Neuronal stem cell (in vitro differentiated cells): Measurements from ENCODE around the gene KIF25.

Experiments
- DNase-seq: peaks from one replicate; pipeline ENCODE4 v3.0.0-alpha.2; 2013; ENCODE audit warnings: low spot score
- H2AFZ ChIP-seq: one replicate; pipeline ENCODE4 v1.6.1; 2013; ENCODE audit warnings: mild to moderate bottlenecking, low read length, inconsistent platforms
- H2AK5ac ChIP-seq: 2 replicates; pipeline ENCODE4 v1.6.1; 2013; ENCODE audit warnings: low read depth, mild to moderate bottlenecking, inconsistent platforms, low read length, moderate library complexity, mixed read lengths
- H2BK120ac ChIP-seq: 2 replicates; pipeline ENCODE4 v1.6.1; 2013; ENCODE audit warnings: low read depth, mild to moderate bottlenecking, inconsistent platforms, low read length, moderate library complexity, mixed read lengths
- H2BK12ac ChIP-seq: one replicate; pipeline ENCODE4 v1.6.1; 2013; ENCODE audit warnings: low read length, inconsistent platforms
- H2BK15ac ChIP-seq: 2 replicates; pipeline ENCODE4 v1.6.1; 2013; ENCODE audit warnings: mild to moderate bottlenecking, low read length, inconsistent platforms, mixed read lengths
- H2BK5ac ChIP-seq: one replicate; pipeline ENCODE4 v1.6.1; 2013; ENCODE audit warnings: inconsistent platforms, mild to moderate bottlenecking, low read length, moderate library complexity
- H3K14ac ChIP-seq: one replicate; pipeline ENCODE4 v1.6.1; 2013; ENCODE audit warnings: low read length, inconsistent platforms
- H3K18ac ChIP-seq: 2 replicates; pipeline ENCODE4 v1.6.1; 2013; ENCODE audit warnings: low read length, inconsistent platforms
- H3K23ac ChIP-seq: 2 replicates; pipeline ENCODE4 v1.6.1; 2013; ENCODE audit warnings: low read depth, mild to moderate bottlenecking, mixed read lengths, low read length, inconsistent platforms; ENCODE audit not compliant: poor library complexity
- H3K27ac ChIP-seq: replicated peaks from 3 replicates; pipeline ENCODE4 v1.5.1; 2013; ENCODE audit warnings: low read length, inconsistent platforms
- H3K27me3 ChIP-seq, 3 experiments: 2 replicates each; pipeline ENCODE4 v1.6.1; 2013; ENCODE audit warnings: low read length in 3 of 3, mild to moderate bottlenecking in 2 of 3, inconsistent platforms in 1 of 3, low read depth in 1 of 3, mixed read lengths in 1 of 3, moderate library complexity in 1 of 3; ENCODE audit not compliant: control insufficient read depth in 3 of 3, insufficient read depth in 3 of 3
- H3K36me3 ChIP-seq, 2 donors: replicated peaks in 1 of 2; 2 replicates each; pipeline ENCODE4 v1.6.1; 2013; ENCODE audit warnings: low read length in 2 of 2; ENCODE audit not compliant: control insufficient read depth in 2 of 2, insufficient read depth in 2 of 2
- H3K4ac ChIP-seq: 2 replicates; pipeline ENCODE4 v1.6.1; 2013; ENCODE audit warnings: inconsistent platforms, mild to moderate bottlenecking, low read length, moderate library complexity
- H3K4me1 ChIP-seq, 2 donors: 1 replicate in 1 of 2; 2 replicates in 1 of 2; pipeline ENCODE4 v1.6.1; 2013; ENCODE audit warnings: low read length in 2 of 2, low read depth in 1 of 2; ENCODE audit not compliant: control insufficient read depth in 2 of 2, insufficient read depth in 1 of 2
- H3K4me2 ChIP-seq: one replicate; pipeline ENCODE4 v1.6.1; 2013; ENCODE audit warnings: mild to moderate bottlenecking, low read length, inconsistent platforms; ENCODE audit not compliant: insufficient read depth, poor library complexity, severe bottlenecking
- H3K4me3 ChIP-seq, 2 donors: 2 replicates each; pipeline ENCODE4 v1.5.1; 2013; ENCODE audit warnings: low read length in 2 of 2, mild to moderate bottlenecking in 2 of 2, inconsistent platforms in 1 of 2, moderate library complexity in 1 of 2
- H3K79me1 ChIP-seq: one replicate; pipeline ENCODE4 v1.6.1; 2013; ENCODE audit warnings: low read depth, mild to moderate bottlenecking, inconsistent platforms, low read length, moderate library complexity
- H3K9ac ChIP-seq: one replicate; pipeline ENCODE4 v1.6.1; 2013; ENCODE audit warnings: mild to moderate bottlenecking, low read depth, low read length, inconsistent platforms; ENCODE audit not compliant: poor library complexity
- H3K9me3 ChIP-seq, 2 donors: replicated peaks in 1 of 2; 2 replicates each; pipeline versions ENCODE3 to v1.6.1; 2013; ENCODE audit warnings: low read length in 2 of 2, mild to moderate bottlenecking in 2 of 2, inconsistent platforms in 1 of 2, low read depth in 1 of 2, mixed read lengths in 1 of 2, moderate library complexity in 1 of 2; ENCODE audit not compliant: control insufficient read depth in 2 of 2, insufficient read depth in 1 of 2
- H4K8ac ChIP-seq: one replicate; pipeline ENCODE4 v1.6.1; 2013; ENCODE audit warnings: low read depth, mild to moderate bottlenecking, inconsistent platforms, low read length, moderate library complexity
- H4K91ac ChIP-seq: one replicate; pipeline ENCODE4 v1.6.1; 2013; ENCODE audit warnings: low read length, low read depth, mild to moderate bottlenecking, inconsistent platforms; ENCODE audit not compliant: poor library complexity
- WGBS, 2 donors: extraction: QIAGEN DNeasy Blood & Tissue Kit; methylation state at CpG; one replicate each; pipeline ENCODE4 v1.1.7; 2013; ENCODE audit warnings: missing lambda C conversion rate in 2 of 2, mixed read lengths in 1 of 2; ENCODE audit not compliant: insufficient read length in 2 of 2, insufficient replicate concordance in 1 of 2; ENCODE audit errors: extremely low coverage in 2 of 2; 5-methylcytosine and 5-hydroxymethylcytosine counted together

KIF25 gene

DNA sequence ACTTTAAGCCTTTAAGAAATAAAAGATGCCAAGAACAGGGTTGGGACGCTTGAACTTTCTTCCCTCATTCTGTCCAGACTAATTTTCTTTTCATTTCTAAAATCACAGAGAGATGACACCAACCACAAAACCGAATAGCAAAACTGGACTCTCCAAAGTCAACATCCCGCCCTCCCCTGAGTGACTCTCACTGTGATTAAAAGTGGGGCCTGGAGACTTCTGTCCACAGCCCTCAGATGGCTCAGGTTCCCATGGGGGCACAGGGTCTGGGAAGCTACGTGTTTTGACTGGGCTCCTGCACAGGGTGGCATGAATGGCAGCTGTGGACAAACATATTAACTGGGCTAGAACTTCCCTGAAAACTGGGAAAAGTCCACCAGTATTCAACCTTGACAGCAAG is 75.3 kb downstream of the KIF25 start:
- Histone ChIP-seq H2BK15ac (no peak overlapping the region), H2AFZ (no peak overlapping the region), H3K27me3 (no peaks in the 10 kb centered on the region), H3K79me1 (peaks cover 5% of the 10 kb centered on the region), H2AK5ac (no peak overlapping the region), H3K14ac (no peak overlapping the region), H3K23ac (no peak overlapping the region), H2BK5ac (no peak overlapping the region), H2BK12ac (no peak overlapping the region), H3K9me3 (peaks cover 0 to 6% of the 10 kb centered on the region in 2 donors), H2BK120ac (no peak overlapping the region), H3K36me3 (peaks cover 0 to 6% of the 10 kb centered on the region in 2 donors), H4K8ac (no peak overlapping the region), H3K4me2 (no peak overlapping the region), H4K91ac (no peak overlapping the region), H3K9ac (no peak overlapping the region), H3K4me3 (no peak overlapping the region), H3K4ac (no peak overlapping the region), H3K18ac (no peak overlapping the region), H3K27ac (no peak overlapping the region), H3K4me1 (peaks cover 0 to 10% of the 10 kb centered on the region in 2 donors)
- no CpG with 5 or more reads among the region's 4 CpGs for WGBS, 2 donors
- DNase-seq: no peak

GRCh38 chr6:168073937-168074730 is 76.7 kb downstream of the KIF25 start:
- H2BK120ac ChIP-seq: peak overlapping the region; percentile 83
- no peak for DNase-seq
- no peaks in the 10 kb centered on the region for H3K27me3 ChIP-seq
- H3K18ac ChIP-seq: no peak overlapping the region
- no CpG with 5 or more reads among the region's 13 CpGs for WGBS, 2 donors
- peak overlapping the region; percentile 90 for H2BK12ac ChIP-seq
- H3K4me1 ChIP-seq: peaks cover 0 to 11% of the 10 kb centered on the region in 2 donors
- H3K4me2 ChIP-seq: no peak overlapping the region
- H3K27ac ChIP-seq: no peak overlapping the region
- peak overlapping the region; percentile 53 for H2BK5ac ChIP-seq
- H2AK5ac ChIP-seq: peak overlapping the region; percentile 84
- peak overlapping the region; percentile 89 for H2BK15ac ChIP-seq
- H4K8ac ChIP-seq: no peak overlapping the region
- H3K4ac ChIP-seq: peak overlapping the region; percentile 98
- peaks cover 0 to 6% of the 10 kb centered on the region in 2 donors for H3K9me3 ChIP-seq
- H3K4me3 ChIP-seq: peak overlapping the region in 1 of 2 donors; percentile 64
- H3K23ac ChIP-seq: peak overlapping the region; percentile 95
- peak overlapping the region; percentile 25 for H3K14ac ChIP-seq
- peaks cover 0 to 6% of the 10 kb centered on the region in 2 donors for H3K36me3 ChIP-seq
- H4K91ac ChIP-seq: no peak overlapping the region
- H3K9ac ChIP-seq: peak overlapping the region; percentile 80
- H3K79me1 ChIP-seq: peaks cover 5% of the 10 kb centered on the region
- H2AFZ ChIP-seq: peak overlapping the region; percentile 22

GRCh38 chr6:168075216-168075615 is 77.7 kb downstream of the KIF25 start:
- Histone ChIP-seq H3K79me1 (peaks cover 5% of the 10 kb centered on the region), H2BK5ac (no peak overlapping the region), H3K18ac (peak overlapping the region; percentile 90), H2BK15ac (peak overlapping the region; percentile 49), H3K36me3 (peaks cover 0 to 6% of the 10 kb centered on the region in 2 donors), H3K4me2 (no peak overlapping the region), H2BK12ac (no peak overlapping the region), H4K91ac (peak overlapping the region; percentile 30), H2AFZ (no peak overlapping the region), H3K4ac (peak overlapping the region; percentile 98), H4K8ac (peak overlapping the region; percentile 43), H3K9ac (peak overlapping the region; percentile 80), H3K9me3 (peaks cover 0 to 6% of the 10 kb centered on the region in 2 donors), H3K27me3 (no peaks in the 10 kb centered on the region), H3K27ac (no peak overlapping the region), H3K23ac (peak overlapping the region; percentile 95), H3K4me3 (no peak overlapping the region), H2AK5ac (peak overlapping the region; percentile 63), H3K14ac (peak overlapping the region; percentile 38), H2BK120ac (no peak overlapping the region), H3K4me1 (peaks cover 0 to 12% of the 10 kb centered on the region in 2 donors)
- no peak for DNase-seq
- no CpG with 5 or more reads among the region's 13 CpGs for WGBS, 2 donors

- no peak overlapping the region for H3K14ac ChIP-seq
- peak overlapping the region; percentile 49 for H2BK12ac ChIP-seq
- no peak for DNase-seq
- no peak overlapping the region for H2BK15ac ChIP-seq
- no peak overlapping the region for H3K4me2 ChIP-seq
- no peak overlapping the region for H3K4me3 ChIP-seq
- H3K18ac ChIP-seq: peak overlapping the region; percentile 15
- peaks cover 0 to 12% of the 10 kb centered on the region in 2 donors for H3K4me1 ChIP-seq
- no peak overlapping the region for H3K9ac ChIP-seq
- no peak overlapping the region for H2BK5ac ChIP-seq
- peak overlapping the region; percentile 63 for H2AK5ac ChIP-seq
- H2AFZ ChIP-seq: peak overlapping the region; percentile 7
- H3K27me3 ChIP-seq: no peaks in the 10 kb centered on the region
- no peak overlapping the region for H3K4ac ChIP-seq
- no CpG with 5 or more reads among the region's 34 CpGs for WGBS, 2 donors
- no peak overlapping the region for H4K8ac ChIP-seq
- peaks cover 5% of the 10 kb centered on the region for H3K79me1 ChIP-seq
- H4K91ac ChIP-seq: no peak overlapping the region
- peaks cover 0 to 6% of the 10 kb centered on the region in 2 donors for H3K9me3 ChIP-seq
- peaks cover 0 to 6% of the 10 kb centered on the region in 2 donors for H3K36me3 ChIP-seq
- H2BK120ac ChIP-seq: no peak overlapping the region
- peak overlapping the region; percentile 37 for H3K23ac ChIP-seq
- no peak overlapping the region for H3K27ac ChIP-seq
Measured at GRCh38 chr6:168075787-168076202, 78.3 kb downstream of the KIF25 start.
